Activated CD8-positive, alpha-beta T cell treated with anti-CD3 and anti-CD28 coated beads for 36 hours (primary cell): ENCODE results near the gene CDK10. TPM values are rescaled to one million over a fixed set of nuclear protein-coding genes. Genes with fewer than 3 reads are reported as not detected.

Experiments used
- ATAC-seq: fragments of 200-7000 bp; cut with Tn5 transposase; one replicate; pipeline ENCODE4 v1.10.0; 2021; ENCODE audit warnings: mild to moderate bottlenecking, moderate library complexity
- CTCF ChIA-PET: fragments of 350-600 bp; sonication (Branson Sonifier 250); formaldehyde crosslinking; loops from one replicate; lab custom pipeline; 2021; ENCODE audit warnings: antibody characterized with exemption; lab: Charles Lee
- POLR2A ChIA-PET: fragments of 350-600 bp; sonication (Branson Sonifier 250); formaldehyde crosslinking; loops from one replicate; lab custom pipeline; 2021; ENCODE audit warnings: antibody characterized with exemption; lab: Charles Lee
- DNase-seq: peaks from one replicate; pipeline ENCODE4 v3.0.0-alpha.2; 2020
- H3K27ac Mint-ChIP-seq: one replicate; pipeline ENCODE4 v1.8.0; 2021; ENCODE audit warnings: mild to moderate bottlenecking, mixed read lengths
- H3K27me3 Mint-ChIP-seq: one replicate; pipeline ENCODE4 v1.8.0; 2021; ENCODE audit warnings: mixed read lengths
- H3K36me3 Mint-ChIP-seq: one replicate; pipeline ENCODE4 v1.8.0; 2021; ENCODE audit warnings: low read depth, mixed read lengths
- H3K4me1 Mint-ChIP-seq: one replicate; pipeline ENCODE4 v1.8.0; 2021; ENCODE audit warnings: low read depth, mixed read lengths
- H3K4me3 Mint-ChIP-seq: one replicate; pipeline ENCODE4 v1.8.0; 2021; ENCODE audit warnings: mild to moderate bottlenecking, moderate library complexity, mixed read lengths
- H3K9me3 Mint-ChIP-seq: one replicate; pipeline ENCODE4 v1.8.0; 2021; ENCODE audit warnings: mixed read lengths
- intact Hi-C: fragments of 100-400 bp; cut with micrococcal nuclease; formaldehyde crosslinking; loops from one replicate; pipeline ENCODE4 v1.10.0; 2022
- total RNA-seq, 2 experiments: library from RNA; stranded (reverse); gene quantifications; one replicate each; pipeline ENCODE4 v1.2.3, GENCODE V29; 2021
- TF ChIP-seq, protein P1 (sequence below): fragments of 200-600 bp; IDR thresholded peaks from one replicate; pipeline ENCODE4 v1.8.0; 2022; ENCODE audit warnings: antibody characterized with exemption, mild to moderate bottlenecking

CDK10 gene
- total RNA-seq, 2 experiments from 2014 or later, result 85.8 to 98.6 TPM

DNA sequence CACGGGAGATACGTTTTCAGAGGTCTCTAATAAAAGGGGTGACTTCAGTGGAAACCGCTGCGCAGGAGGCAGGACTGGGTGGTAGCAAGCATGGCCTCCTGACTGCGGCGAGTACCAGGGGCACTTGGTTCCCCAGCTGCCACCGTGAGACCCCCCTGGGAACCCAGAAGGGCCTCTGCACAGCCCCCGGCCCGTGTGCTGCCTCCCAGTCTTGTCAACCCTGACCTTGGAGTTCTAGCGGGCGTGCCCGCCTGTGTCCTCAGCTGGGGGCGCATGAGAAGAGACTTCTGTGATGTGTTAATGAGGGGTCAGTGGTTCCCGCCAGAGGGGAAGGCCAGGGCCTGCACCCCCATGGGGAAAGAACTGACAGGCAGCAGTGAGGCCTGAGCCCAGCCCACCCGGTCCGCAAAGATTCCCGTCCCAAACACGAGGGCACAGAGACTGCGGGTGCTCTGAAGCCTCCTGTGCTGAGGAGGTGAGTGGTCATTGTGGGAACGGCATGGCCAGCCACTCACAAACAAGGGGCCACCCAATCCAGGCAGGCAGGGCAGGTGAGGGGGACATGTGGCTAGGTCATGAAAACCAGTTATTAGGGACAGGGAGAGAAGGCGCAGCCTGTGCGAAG lies 44.2 kb downstream of the CDK10 start:
- TF ChIP-seq, protein P1, sequence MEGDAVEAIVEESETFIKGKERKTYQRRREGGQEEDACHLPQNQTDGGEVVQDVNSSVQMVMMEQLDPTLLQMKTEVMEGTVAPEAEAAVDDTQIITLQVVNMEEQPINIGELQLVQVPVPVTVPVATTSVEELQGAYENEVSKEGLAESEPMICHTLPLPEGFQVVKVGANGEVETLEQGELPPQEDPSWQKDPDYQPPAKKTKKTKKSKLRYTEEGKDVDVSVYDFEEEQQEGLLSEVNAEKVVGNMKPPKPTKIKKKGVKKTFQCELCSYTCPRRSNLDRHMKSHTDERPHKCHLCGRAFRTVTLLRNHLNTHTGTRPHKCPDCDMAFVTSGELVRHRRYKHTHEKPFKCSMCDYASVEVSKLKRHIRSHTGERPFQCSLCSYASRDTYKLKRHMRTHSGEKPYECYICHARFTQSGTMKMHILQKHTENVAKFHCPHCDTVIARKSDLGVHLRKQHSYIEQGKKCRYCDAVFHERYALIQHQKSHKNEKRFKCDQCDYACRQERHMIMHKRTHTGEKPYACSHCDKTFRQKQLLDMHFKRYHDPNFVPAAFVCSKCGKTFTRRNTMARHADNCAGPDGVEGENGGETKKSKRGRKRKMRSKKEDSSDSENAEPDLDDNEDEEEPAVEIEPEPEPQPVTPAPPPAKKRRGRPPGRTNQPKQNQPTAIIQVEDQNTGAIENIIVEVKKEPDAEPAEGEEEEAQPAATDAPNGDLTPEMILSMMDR, result no peak
- CTCF ChIA-PET, result no interaction called here
- intact Hi-C loops, result no loop called here
- DNase-seq (no peak), ATAC-seq (no peak)
- POLR2A ChIA-PET, result interaction anchor here (1.8 to 2.3 kb wide), 2 partner anchors 8 to 24 kb away, joined by 3 to 8 read pairs; no protein-coding TSS in a partner anchor
- Mint-ChIP-seq H3K27me3 (no peaks in the 10 kb centered on the region), H3K36me3 (peaks cover 60% of the 10 kb centered on the region), H3K4me3 (no peak overlapping the region), H3K4me1 (peaks cover 29% of the 10 kb centered on the region), H3K27ac (no peak overlapping the region), H3K9me3 (no peaks in the 10 kb centered on the region)

DNA sequence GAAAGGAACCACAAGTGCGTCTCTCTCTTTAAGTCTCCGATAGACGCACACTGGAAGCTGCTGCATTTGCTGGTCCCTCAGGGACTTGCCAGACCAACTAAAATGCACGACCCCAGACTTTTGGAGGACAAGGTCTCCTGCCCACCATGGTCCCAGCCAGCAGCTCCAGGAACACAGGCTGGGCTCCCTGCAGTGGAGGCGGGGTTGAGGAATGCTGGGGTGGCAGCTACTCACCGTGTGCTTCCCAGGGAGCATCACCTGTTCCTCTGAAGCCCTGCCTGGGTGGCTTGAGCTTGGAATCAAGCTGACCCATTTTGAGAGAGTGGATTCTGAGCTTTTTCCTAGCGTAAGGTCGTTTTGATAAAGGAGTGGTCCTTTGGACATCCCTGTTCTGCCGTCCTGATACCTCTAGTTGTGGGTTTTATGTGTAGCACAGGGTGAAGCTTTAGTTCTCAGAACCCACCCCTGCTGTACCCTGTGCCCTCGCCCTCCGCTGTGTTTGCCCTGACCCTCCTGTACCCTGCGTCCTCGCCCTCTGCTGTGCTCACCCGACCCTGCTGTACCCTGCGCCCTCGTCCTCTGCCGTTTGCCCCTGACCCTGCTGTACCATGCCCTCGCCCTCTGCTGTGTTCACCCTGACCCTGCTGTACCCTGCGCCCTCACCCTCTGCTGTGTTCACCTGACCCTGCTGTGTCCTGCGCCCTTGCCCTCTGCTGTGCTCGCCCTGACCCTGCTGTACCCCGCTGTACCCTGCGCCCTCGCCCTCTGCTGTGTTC lies 45.8 kb downstream of the CDK10 start:
- ATAC-seq (no peak), DNase-seq (no peak)
- H3K27me3 Mint-ChIP-seq, result no peaks in the 10 kb centered on the region
- ChIA-PET POLR2A (interaction anchor here (0.5 to 2.5 kb wide), 10 partner anchors 8 to 129 kb away, joined by 3 to 23 read pairs (median 3); no protein-coding TSS in a partner anchor), CTCF (interaction anchor here (0.6 to 1.0 kb wide), 3 partner anchors 32 to 185 kb away, joined by 3 to 4 read pairs (median 3); no protein-coding TSS in a partner anchor)
- TF ChIP-seq, protein P1, result no peak
- intact Hi-C loops, result no loop called here
- no peak overlapping the region for H3K27ac Mint-ChIP-seq
- no peak overlapping the region for H3K4me3 Mint-ChIP-seq
- peaks cover 32% of the 10 kb centered on the region for H3K4me1 Mint-ChIP-seq
- H3K36me3 Mint-ChIP-seq, result peaks cover 65% of the 10 kb centered on the region
- no peaks in the 10 kb centered on the region for H3K9me3 Mint-ChIP-seq

DNA sequence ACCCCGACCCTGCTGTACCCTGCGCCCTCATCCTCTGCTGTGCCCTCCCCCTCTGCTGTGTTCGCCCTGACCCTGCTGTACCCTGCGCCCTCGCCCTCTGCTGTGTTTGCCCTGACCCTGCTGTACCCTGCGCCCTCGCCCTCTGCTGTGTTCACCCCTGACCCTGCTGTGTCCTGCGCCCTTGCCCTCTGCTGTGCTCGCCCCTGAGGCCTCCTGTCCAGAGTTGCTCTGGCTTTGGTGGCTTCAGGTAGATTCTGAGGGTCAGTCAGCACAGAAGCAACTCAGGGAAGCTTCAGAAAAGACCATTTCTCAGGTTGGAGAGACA lies 46.4 kb downstream of the CDK10 start:
- Mint-ChIP-seq H3K4me3 (no peak overlapping the region), H3K4me1 (peaks cover 33% of the 10 kb centered on the region), H3K27ac (no peak overlapping the region), H3K27me3 (no peaks in the 10 kb centered on the region), H3K9me3 (no peaks in the 10 kb centered on the region), H3K36me3 (peaks cover 65% of the 10 kb centered on the region)
- intact Hi-C loops, result no loop called here
- ATAC-seq, result no peak
- ChIA-PET CTCF (interaction anchor here (0.6 to 1.0 kb wide), 3 partner anchors 27 to 184 kb away, joined by 3 to 4 read pairs (median 4); no protein-coding TSS in a partner anchor), POLR2A (interaction anchor here (0.8 to 2.5 kb wide), 4 partner anchors 9 to 63 kb away, joined by 3 to 23 read pairs (median 3); no protein-coding TSS in a partner anchor)
- TF ChIP-seq, protein P1, result no peak
- no peak for DNase-seq

GRCh38 chr16:89733322-89733721 lies 46.8 kb downstream of the CDK10 start:
- ChIA-PET CTCF (interaction anchor here (0.6 to 1.0 kb wide), 2 partner anchors 27 to 184 kb away, joined by 3 to 4 read pairs; no protein-coding TSS in a partner anchor), POLR2A (interaction anchor here (0.7 to 2.5 kb wide), 4 partner anchors 10 to 140 kb away, joined by 3 to 23 read pairs (median 4); partner anchors contain the start of gene TCF25)
- DNase-seq, result no peak
- intact Hi-C loops, result no loop called here
- no peak for ATAC-seq
- TF ChIP-seq, protein P1, result no peak
- H3K9me3 Mint-ChIP-seq, result no peaks in the 10 kb centered on the region
- H3K27ac Mint-ChIP-seq, result no peak overlapping the region
- H3K36me3 Mint-ChIP-seq, result peaks cover 66% of the 10 kb centered on the region
- H3K4me3 Mint-ChIP-seq, result no peak overlapping the region
- no peaks in the 10 kb centered on the region for H3K27me3 Mint-ChIP-seq
- H3K4me1 Mint-ChIP-seq, result peaks cover 33% of the 10 kb centered on the region
